OCI-M2 (cell line): Measurements from ENCODE around the gene CALR.
"Not testable (repeated sequence)": the region's sequence is repeated elsewhere in the genome, so short reads cannot be mapped to it uniquely, and the experiment has no call there.

ENCODE experiments used
- DNase-seq: peaks from one replicate; lab custom pipeline; 2025; ENCODE audit not compliant: unreplicated experiment; lab: John Stamatoyannopoulos, UW

The CALR gene

DNA sequence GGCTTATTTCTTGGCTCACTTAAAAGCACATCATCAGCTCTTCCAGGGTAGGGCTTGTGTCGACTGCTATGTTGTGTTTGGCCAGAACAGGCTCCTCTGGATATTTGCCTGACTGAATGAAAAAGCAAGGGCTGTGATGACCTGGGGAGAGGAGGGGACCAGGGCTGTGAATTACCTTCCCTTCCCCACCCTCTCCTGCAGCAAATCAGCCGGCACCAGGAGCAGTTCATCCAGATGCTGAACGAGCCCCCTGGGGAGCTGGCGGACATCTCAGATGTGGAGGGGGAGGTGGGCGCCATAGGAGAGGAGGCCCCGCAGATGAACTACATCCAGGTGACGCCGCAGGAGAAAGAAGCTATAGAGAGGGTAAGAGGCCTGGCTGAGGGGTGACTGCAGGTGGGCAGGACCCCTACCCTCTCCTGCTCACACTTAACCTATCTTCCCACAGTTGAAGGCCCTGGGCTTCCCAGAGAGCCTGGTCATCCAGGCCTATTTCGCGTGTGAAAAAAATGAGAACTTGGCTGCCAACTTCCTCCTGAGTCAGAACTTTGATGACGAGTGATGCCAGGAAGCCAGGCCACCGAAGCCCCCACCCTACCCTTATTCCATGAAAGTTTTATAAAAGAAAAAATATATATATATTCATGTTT is 14.2 kb downstream of the CALR start:
- DNase-seq, result no peak

DNA sequence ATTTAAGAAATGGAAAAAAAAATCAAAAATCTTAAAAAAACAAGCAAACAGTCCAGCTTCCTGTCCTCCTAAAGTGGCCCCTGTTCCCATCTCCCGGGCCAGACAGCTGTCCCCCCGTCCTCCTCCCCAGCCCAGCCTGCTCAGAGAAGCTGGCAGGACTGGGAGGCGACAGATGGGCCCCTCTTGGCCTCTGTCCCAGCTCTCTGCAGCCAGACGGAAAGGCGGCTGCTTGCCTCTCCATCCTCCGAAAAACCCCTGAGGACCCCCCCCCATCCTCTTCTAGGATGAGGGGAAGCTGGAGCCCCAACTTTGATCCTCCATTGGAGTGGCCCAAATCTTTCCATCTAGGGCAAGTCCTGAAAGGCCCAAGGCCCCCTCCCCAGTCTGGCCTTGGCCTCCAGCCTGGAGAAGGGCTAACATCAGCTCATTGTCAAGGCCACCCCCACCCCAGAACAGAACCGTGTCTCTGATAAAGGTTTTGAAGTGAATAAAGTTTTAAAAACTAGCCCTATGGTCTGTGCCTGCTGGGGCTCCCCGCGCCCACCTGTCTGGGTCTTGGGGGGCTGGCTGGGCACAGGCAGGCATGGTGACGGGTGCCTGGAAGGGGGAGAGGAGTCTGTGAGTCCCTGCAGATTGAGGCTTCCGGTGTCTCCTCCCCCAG is 14.9 kb downstream of the CALR start:
- DNase-seq, result no peak

DNA sequence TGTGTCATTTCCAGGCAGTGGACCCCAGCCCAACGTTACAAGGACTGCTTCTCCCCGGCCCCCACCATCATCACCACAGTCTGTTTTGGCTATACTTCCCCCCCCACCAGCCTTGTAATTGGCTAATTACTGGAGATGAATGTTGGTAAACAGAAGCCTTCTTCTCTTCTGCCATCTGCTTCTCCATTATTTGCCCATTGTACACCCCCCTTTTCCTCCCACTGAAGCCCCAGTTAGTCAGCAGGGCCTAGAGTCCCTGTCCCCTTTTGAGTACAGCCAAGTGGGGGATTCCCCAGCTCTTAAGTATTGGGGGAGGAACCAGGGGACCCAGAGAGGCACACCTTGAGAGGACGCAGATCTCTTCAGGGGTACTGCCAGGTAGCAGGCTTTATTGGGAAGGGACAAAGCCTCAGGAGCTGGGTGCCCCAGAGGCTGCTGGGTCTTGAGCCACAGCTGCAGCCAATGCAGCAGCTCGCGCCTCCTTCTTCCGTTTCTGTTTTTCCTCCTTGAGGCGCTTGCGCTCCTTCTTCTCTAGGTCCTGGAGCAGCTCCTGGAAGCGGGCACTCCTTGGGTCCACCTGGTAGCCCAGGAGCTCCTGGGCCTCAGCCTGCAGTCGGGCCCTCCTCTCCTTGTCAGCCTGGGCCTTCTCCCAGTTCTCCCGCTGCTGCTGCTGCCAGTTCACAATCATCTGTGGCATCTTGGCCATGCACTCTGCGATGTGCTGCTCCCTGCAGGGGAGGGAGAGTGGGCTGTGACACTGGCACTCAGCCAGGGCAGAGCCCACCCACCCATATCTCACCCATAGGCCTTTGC is 15.6 kb downstream of the CALR start:
- DNase-seq, result no peak

DNA sequence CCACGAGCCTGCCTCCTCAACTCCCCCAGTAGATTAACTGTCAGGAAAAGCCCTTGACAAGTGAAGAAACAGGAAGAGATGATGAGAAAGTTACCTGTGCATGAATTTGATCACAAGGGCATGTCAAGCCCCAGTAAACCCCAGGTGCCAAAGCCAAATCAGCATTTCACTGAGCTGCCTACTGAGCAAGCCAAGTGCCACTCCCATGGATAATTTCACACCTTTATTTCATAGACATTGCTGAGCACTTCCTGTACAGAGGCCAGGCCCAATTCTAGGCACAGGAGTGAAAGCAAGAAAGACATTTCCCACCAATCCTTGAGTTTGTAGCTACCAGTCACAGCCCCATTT is 16.2 kb downstream of the CALR start:
- DNase-seq, result no peak

DNA sequence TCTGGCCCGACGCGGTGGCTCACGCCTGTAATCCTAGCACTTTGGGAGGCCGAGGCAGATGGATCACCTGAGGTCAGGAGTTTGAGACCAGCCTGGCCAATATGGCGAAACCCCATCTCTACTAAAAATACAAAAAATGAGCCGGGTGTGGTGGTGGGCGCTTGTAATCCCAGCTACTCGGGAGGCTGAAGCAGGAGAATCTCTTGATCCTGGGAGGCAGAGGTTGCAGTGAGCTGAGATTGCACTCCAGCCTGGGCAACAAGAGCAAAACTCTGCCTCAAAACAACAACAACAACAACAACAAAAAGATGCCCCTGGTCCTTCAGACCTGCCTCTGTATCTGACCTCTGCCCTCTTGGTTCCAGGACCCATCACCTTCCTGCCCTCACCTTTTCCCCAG is 17.2 kb downstream of the CALR start:
- not testable (repeated sequence) for DNase-seq

DNA sequence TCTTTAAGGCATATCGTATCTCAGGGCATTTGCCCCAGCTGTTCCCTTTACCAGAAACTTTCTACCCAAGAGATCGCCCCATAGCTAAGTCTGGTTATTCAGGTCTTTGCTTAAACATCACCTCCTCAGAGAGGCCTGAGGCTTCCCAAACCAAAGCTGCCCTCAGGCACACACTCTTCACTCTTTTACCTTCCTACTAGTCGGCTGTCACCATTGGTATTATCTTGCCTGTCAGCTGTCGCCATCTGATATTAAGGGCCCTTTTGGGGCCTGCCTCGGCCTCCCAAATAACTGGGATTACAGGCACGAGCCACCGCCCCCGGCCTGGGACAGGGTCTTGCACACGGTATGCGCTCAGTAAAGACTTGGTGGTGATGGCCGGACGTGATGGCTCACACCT is 17.6 kb downstream of the CALR start:
- DNase-seq, result no peak

DNA sequence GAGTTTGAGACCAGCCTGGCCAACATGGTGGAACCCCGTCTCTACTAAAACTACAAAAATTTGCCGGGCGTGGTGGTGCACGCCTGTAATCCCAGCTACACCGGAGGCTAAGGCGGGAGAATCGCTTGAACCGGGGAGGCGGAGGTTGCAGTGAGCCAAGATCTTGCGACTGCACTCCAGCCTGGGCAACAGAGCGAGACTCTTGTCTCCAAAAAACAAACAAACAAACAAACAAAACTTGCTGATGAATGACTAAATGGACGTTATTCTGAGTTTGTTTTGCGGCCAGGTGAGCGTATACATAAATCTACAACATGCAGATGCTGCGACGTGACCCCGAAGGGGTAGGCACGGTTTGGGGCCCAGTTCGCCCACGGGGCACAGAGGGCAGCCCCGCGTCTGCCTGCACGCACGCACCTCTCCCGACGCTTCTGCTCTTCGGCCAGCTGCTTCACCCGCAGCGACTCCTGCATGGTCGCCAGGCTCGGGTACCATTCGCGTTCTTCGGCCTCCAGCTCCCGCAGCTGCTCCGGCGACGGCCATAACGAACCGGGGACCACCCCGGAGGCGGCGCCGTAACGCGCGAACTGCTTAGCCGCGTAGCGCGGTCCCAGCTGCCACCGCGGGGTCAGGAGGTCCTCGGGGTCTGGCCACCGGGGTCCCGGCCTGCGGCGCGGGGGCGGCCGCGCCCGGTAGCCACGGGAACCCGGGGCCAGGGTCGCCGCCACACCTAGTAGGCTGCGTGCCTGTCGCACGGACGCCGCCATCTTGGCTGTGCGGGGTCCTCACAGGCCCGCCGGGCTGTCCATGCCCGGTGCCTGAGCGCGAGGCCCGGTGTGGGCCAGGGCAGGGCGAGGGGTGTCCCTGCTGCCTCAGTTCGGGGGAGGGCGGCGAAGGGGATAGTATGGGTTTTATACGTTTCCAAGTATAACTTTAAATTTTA is 18.3 kb downstream of the CALR start, which contains the start of gene GADD45GIP1:
Gene GADD45GIP1 (minus strand): TSS at position 778 of the 943 bp plus-strand sequence. CDS start 11 bp downstream, at position 767.
- DNase-seq, result no peak

DNA sequence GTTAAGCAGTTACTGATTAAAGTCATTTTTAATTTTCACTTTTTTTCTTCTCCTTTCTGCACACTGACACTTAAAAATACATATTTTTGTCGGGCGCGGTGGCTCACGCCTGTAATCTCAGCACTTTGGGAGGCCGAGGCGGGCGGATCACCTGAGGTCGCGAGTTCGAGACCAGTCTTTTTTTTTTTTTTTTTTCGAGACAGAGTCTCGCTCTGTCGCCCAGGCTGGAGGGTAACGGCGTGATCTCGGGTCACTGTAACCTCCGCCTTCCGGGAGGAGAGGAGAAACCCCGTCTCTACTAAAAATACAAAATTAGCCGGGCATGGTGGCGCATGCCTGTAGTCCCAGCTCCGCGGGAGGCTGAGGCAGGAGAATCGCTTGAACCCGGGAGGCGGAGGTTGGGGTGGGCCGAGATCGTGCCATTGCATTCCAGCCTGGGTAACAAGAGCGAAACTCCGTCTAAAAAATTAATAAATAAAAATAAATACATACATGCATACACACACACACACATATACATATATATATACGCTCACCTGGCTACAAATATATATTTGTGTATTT is 19.1 kb downstream of the CALR start:
- not testable (repeated sequence) for DNase-seq

DNA sequence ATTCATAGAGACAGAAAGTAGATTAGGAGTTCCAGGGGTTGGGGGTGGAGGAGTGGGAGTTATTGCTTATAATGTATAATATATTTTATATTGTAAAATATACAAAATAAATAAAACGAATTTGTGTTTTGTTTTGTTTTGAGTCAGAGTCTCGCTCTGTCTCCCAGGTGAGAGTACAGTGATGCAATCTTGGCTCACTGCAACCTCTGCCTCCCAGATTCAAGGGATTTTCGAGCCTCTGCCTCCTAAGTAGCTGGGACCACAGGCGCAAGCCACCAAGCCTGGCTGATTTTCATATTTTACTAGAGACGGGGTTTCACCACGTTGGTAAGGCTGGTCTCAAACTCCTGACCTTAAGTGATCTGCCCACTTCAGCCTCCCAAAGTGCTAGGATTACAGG is 21.1 kb downstream of the CALR start:
- DNase-seq, result no peak

DNA sequence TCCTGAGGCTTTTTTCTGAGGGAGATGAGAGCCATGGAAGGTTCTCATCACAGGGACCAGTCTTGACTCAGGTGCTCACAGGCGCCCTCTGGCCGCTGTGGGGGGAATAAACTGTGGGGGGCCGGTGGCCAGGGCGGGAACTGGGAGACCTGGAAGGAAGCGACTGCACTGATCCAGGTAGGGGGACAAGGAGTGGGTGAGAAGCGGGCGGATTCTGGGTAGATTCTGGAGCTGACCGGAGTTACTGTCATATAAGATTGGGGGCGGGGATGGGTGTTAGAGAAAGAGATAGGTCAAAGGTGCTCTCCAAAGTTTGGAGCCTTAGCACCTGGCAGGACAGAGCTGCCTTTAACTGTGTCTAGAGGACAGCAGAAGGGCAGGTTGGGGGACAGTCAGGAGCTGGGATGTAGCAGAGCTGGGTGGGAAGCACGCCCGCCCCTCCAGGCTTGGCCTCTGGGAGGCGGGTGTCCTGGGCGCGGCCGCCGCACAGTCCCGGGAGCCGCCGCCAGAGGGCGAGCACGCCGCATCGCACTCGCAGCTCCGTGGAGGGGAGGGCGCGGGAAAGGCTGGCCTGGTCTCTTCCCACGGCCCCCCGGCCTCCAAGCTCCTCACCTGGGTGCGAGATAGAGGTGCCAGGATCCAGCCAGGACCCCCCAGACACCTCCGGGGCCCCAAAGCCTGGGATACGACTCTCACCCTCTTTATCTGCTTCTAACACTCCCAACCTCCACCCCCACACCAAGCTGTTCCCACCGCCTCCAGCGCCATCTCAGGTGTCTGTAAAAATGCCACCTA is 26.8 kb downstream of the CALR start:
- DNase-seq, result no peak

DNA sequence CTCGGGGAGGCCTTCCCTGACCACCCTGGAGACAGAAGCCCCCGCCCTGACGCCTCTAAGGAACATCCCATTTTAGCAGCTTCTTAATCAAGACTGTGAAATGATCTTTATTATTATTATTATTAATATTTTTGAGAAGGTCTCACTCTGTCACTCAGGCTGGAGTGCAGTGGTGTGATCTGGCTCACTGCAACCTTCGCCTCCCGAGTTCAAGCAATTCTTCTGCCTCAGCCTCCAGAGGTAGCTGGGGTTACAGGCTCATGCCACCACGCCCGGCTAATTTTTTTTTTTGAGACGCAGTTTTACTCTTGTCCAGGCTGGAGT is 27.4 kb downstream of the CALR start:
- no peak for DNase-seq

DNA sequence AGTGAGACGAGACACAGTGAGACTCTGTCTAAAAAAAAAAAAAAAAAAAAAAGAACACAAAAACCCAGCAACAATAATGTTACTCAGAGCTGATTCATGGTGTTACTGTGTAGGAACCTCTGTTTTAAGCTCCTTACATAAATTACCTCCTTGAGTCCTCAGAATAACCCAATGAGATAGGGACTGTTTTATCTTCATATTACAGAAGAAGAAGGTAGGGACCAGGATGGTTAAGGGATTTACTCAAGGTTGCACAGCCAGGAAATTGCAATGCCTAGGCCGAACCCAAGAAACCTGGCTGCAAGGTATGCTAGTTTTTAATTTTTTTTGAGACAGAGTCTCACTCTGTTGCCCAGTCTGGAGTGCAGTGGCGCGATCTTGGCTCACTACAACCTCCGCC is 29.5 kb downstream of the CALR start:
- DNase-seq, result no peak

DNA sequence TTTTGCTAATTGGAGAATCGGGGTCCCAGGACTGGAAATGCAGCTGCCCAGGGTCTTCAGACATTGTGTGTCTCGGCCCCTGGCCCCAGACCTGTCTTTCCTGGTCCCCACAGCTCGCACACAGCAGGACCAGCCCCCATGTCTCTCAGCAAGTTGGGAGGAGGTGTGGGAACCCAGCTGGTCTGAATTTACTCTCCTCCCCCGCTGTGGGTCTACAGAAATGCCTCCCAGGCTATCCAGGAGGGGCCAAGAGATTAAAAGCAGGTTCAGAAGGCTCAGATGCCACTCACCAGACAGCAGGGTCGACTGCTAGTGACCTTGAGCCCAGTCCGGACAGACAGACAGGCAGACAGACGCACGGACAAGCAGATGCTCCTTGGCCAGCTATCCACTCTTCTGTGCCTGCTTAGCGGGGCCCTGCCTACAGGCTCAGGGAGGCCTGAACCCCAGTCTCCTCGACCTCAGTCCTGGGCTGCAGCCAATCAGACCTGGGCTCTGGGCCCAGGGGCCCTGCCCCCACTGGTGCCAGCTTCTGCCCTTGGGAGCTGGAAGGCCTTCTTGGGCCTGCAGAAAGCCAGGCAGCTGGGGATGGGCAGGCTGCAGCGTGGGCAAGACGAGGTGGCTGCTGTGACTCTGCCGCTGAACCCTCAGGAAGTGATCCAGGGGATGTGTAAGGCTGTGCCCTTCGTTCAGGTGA is 31.0 kb downstream of the CALR start, which contains the start of gene DAND5:
Gene DAND5 (plus strand): TSS at position 285 of the 697 bp plus-strand sequence. CDS start 85 bp downstream, at position 370.
- DNase-seq, result no peak

DNA sequence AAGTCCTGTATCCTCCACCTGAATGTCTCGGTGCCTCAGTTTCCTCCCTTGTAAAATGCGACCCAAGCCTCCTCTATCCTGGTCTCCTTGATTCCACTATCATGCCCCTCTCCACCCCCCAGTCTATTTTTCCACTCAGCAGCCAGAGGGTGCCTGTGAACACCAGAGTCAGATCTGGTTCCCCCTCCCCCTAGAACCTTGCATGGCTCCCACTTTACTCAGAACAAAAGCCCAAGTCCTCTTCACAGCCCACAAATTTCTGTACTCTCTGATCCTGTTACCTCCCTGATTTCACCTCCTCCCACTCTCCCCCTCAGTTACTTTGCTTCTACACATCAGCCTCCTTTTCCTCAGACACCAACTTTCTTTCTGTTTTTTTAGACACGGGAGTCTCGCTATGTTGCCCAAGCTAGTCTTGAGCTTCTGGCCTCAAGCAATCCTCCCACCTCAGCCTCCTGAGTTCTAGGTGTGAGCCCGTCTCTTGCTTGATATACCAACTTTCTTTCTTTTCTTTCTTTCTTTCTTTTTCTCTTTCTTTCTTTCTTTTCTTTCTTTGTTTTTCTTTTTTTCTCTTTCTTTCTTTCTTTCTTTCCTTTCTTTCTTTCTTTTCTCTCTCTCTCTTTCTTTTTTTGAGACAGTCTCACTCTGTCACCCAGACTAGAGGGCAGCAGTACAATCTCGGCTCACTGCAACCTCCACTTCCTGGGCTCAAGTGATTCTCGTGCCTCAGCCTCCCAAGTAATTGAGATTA is 31.8 kb downstream of the CALR start:
- no peak for DNase-seq

DNA sequence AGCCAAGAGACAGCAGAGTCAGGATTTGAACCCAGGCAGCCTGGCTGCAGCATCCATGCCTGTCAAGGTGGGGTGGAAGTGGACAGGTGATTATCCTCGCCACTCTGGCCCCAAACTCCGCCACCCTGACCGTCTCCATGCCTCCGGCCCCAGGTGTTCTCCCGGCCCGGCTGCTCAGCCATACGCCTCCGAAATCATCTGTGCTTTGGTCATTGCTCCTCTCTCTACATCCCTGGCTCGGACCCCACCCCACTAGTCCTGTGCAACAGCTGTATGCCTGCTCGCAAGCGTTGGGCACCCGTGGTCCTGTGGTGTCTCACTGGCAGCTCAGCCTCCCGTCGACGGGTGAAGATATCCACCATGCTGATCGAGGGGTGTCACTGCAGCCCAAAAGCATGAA is 34.8 kb downstream of the CALR start:
- DNase-seq, result no peak

DNA sequence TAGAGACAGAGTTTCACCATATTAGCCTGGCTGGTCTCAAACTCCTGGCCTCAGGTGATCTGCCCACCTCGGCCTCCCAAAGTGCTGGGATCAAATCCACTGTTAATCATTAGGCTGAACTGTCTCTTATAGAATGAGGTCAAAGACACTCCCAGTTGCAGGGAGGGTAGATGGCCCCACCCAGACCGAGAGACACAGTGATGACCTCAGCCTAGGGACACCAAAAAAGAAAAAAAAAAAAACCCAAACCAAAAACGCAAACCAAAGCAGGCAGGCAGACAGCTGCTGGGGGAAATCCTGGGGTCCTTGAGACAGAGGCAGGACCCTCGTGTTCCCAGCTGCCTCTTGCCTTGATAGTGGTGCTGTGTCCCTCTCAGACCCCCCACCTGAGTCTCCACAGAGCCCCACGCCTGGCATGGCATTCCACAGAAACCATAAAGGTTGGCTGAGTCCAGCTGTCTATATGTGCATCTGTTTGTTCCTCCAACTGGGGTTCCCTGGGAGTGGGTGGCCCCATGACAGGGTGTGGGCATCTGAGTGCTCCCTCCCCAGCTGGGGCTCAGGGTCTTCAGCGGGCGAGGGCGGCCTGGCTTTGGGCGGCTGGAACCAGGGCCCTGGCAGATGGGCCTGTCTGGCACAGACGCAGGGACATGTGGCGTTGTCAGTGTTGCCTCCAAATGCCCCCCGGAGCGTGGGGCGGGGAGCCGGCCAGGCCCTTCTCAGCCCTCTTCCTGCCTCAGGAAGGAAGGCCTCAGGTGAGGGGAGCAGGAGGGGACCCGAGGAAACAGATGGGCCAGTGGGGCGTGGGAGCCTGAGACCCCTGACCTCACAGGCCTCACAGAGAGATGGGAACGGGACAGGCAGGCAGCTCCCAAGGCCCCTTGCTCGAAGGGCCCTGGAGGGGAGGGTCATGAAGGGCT is 36.2 kb downstream of the CALR start:
- DNase-seq, result no peak

DNA sequence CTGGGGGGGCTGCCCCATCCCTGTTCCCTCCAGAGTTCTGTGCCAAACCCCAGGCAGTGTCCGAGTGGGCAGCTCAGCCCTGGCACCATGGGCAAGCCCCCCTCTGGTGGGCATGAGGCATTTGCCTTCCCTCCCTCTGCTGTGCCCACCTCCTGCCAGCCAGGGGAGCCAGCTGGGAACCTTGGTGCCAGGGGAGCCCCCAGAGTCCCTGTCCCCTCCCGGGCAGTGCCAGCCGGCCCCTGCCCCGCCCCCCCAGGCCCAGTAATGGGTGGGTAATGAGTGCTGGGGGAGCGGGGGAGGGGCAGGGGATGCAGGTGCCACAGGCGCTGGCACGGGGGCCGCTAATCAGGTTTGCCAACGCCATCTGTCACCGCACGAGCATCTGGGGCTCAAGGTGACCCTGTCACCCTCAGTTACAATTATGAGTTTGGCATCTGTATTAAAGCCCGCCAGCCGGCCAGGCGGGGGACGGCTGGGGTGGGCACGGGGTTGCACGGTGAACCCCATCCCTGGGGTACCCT is 36.9 kb downstream of the CALR start:
- no peak for DNase-seq
